Measurements from ENCODE around the gene ZEB1.

The ZEB1 gene

GRCh38 chr10:31318854-31319601, at the start of gene ZEB1:
ZEB1 (plus strand) TSS chr10:31319216; CDS start chr10:31319235, 19 bp downstream.
- in situ Hi-C loops (cut with MboI; ENCODE audit: low sequenced_read_pairs), result no loop called here

GRCh38 chr10:31270954-31271353, 48.1 kb upstream of the ZEB1 start:
- in situ Hi-C loops (cut with MboI; ENCODE audit: low sequenced_read_pairs), result no loop called here

GRCh38 chr10:31272841-31273240, 46.2 kb upstream of the ZEB1 start:
- in situ Hi-C loops (cut with MboI; ENCODE audit: low sequenced_read_pairs), result no loop called here

GRCh38 chr10:31273789-31274188, 45.2 kb upstream of the ZEB1 start:
- in situ Hi-C loops (cut with MboI; ENCODE audit: low sequenced_read_pairs), result no loop called here

- in situ Hi-C loops (cut with MboI; ENCODE audit: low sequenced_read_pairs), result no loop called here
Observed at GRCh38 chr10:31274310-31274709, 44.7 kb upstream of the ZEB1 start.

GRCh38 chr10:31278279-31278941, 40.6 kb upstream of the ZEB1 start:
- in situ Hi-C loops (cut with MboI; ENCODE audit: low sequenced_read_pairs), result no loop called here

GRCh38 chr10:31280972-31281371, 38.0 kb upstream of the ZEB1 start:
- in situ Hi-C loops (cut with MboI; ENCODE audit: low sequenced_read_pairs), result no loop called here

GRCh38 chr10:31288001-31288400, 31.0 kb upstream of the ZEB1 start:
- in situ Hi-C loops (cut with MboI; ENCODE audit: low sequenced_read_pairs), result no loop called here

GRCh38 chr10:31288962-31289361, 30.1 kb upstream of the ZEB1 start:
- in situ Hi-C loops (cut with MboI; ENCODE audit: low sequenced_read_pairs), result no loop called here

GRCh38 chr10:31290386-31290785, 28.6 kb upstream of the ZEB1 start:
- in situ Hi-C loops (cut with MboI; ENCODE audit: low sequenced_read_pairs), result no loop called here

- in situ Hi-C loops (cut with MboI; ENCODE audit: low sequenced_read_pairs), result no loop called here
Observed at GRCh38 chr10:31291123-31291522, 27.9 kb upstream of the ZEB1 start.

GRCh38 chr10:31294558-31294957, 24.5 kb upstream of the ZEB1 start:
- in situ Hi-C loops (cut with MboI; ENCODE audit: low sequenced_read_pairs), result no loop called here

- in situ Hi-C loops (cut with MboI; ENCODE audit: low sequenced_read_pairs), result no loop called here
Observed at GRCh38 chr10:31296754-31297153, 22.3 kb upstream of the ZEB1 start.

- in situ Hi-C loops (cut with MboI; ENCODE audit: low sequenced_read_pairs), result no loop called here
Observed at GRCh38 chr10:31299119-31299518, 19.9 kb upstream of the ZEB1 start.

GRCh38 chr10:31303212-31303611, 15.8 kb upstream of the ZEB1 start:
- in situ Hi-C loops (cut with MboI; ENCODE audit: low sequenced_read_pairs), result no loop called here

- in situ Hi-C loops (cut with MboI; ENCODE audit: low sequenced_read_pairs), result no loop called here
Observed at GRCh38 chr10:31304291-31304970, 14.6 kb upstream of the ZEB1 start.

- in situ Hi-C loops (cut with MboI; ENCODE audit: low sequenced_read_pairs), result no loop called here
Observed at GRCh38 chr10:31313396-31313795, 5.6 kb upstream of the ZEB1 start.

- in situ Hi-C loops (cut with MboI; ENCODE audit: low sequenced_read_pairs), result no loop called here
Observed at GRCh38 chr10:31314256-31315150, 4.5 kb upstream of the ZEB1 start.

- in situ Hi-C loops (cut with MboI; ENCODE audit: low sequenced_read_pairs), result no loop called here
Observed at GRCh38 chr10:31315453-31315852, 3.6 kb upstream of the ZEB1 start.

- in situ Hi-C loops (cut with MboI; ENCODE audit: low sequenced_read_pairs), result no loop called here
Observed at GRCh38 chr10:31317171-31317570, 1.8 kb upstream of the ZEB1 start.

Measured in HL-60/S4 (cell line).